HCT116 (cell line): ENCODE measurements around the gene ZNF462. TPM values are rescaled to one million over a fixed set of nuclear protein-coding genes. Genes with fewer than 3 reads are reported as not detected.
A peak's percentile ranks its signal among the peaks of the same experiment; 100 is the strongest.

Experiments
- ATAC-seq: fragments of 200-7000 bp; cut with Tn5 transposase; 2 replicates; pipeline ENCODE4 v1.9.1; 2020; ENCODE audit warnings: mild to moderate bottlenecking, moderate library complexity
- BruUV-seq: library from RNA; stranded (reverse); fragments of 400-500 nt; replicated peaks from 2 replicates; lab custom pipeline; 2021; lab: Mats Ljungman, UMichigan
- CTCF ChIA-PET: fragments of 300-600 bp; sonication (Branson Sonifier 250); formaldehyde crosslinking; loops from one replicate; lab custom pipeline; 2021; ENCODE audit warnings: antibody characterized with exemption; lab: Charles Lee
- POLR2A ChIA-PET: fragments of 300-600, 350-600 bp; sonication (Branson Sonifier 250); formaldehyde crosslinking; loops from one replicate; lab custom pipeline; 2021; ENCODE audit warnings: antibody characterized with exemption; lab: Charles Lee
- RAD21 ChIA-PET, 2 experiments: fragments of 300-600 bp; sonication (Branson Sonifier 250); formaldehyde crosslinking; loops; one replicate each; lab custom pipeline; 2023; ENCODE audit warnings: low total read pairs in 2 of 2; ENCODE audit not compliant: uncharacterized antibody in 2 of 2, unreplicated experiment in 2 of 2, low non-redundant PET in 1 of 2; lab: Charles Lee
- DNase-seq: peaks from one replicate; pipeline ENCODE4 v3.0.0-alpha.2; 2010; ENCODE audit warnings: low read depth, low spot score
- H2AFZ ChIP-seq: fragments of 200-600 bp; shearing (Covaris generic), sonication (generic); 2 replicates; pipeline ENCODE4 v1.6.1; 2017; ENCODE audit warnings: low read depth, mixed run types, mixed read lengths, antibody characterized with exemption, low read length; ENCODE audit not compliant: poor library complexity, severe bottlenecking
- H3K27ac ChIP-seq: 2 replicates; pipeline ENCODE4 v1.5.1; 2012; ENCODE audit warnings: low read depth, low read length
- H3K27me3 ChIP-seq: fragments of 200-600 bp; sonication (generic); 2 replicates; pipeline ENCODE4 v1.6.1; 2016; ENCODE audit warnings: mixed run types, low read length, mixed read lengths; ENCODE audit not compliant: insufficient read depth
- H3K36me3 ChIP-seq, 2 experiments: fragments of 200-500 bp in 1 of 2; fragments of 200-600 bp in 1 of 2; sonication (Bioruptor generic) in 1 of 2; sonication (generic) in 1 of 2; 2 replicates each; pipeline versions ENCODE4 v1.5.1 to v1.6.1; 2014 to 2016; ENCODE audit warnings: low read length in 2 of 2, inconsistent platforms in 1 of 2, mixed read lengths in 1 of 2, mixed run types in 1 of 2; ENCODE audit not compliant: insufficient read depth in 2 of 2, control insufficient read depth in 1 of 2
- H3K4me1 ChIP-seq, 2 experiments: fragments of 200-600 bp in 1 of 2; sonication (generic) in 1 of 2; 2 replicates each; pipeline versions ENCODE4 v1.5.1 to v1.6.1; 2012 to 2017; ENCODE audit warnings: low read length in 2 of 2, inconsistent platforms in 1 of 2, mild to moderate bottlenecking in 1 of 2, mixed read lengths in 1 of 2, mixed run types in 1 of 2, moderate library complexity in 1 of 2; ENCODE audit not compliant: insufficient read depth in 2 of 2, control insufficient read depth in 1 of 2
- H3K4me2 ChIP-seq: fragments of 200-600 bp; sonication (generic); 2 replicates; pipeline ENCODE4 v1.6.1; 2017; ENCODE audit warnings: mixed run types, low read length, mixed read lengths
- H3K4me3 ChIP-seq, 2 experiments: fragments of 200-600 bp in 1 of 2; sonication (generic) in 1 of 2; replicated peaks in 1 of 2; 2 replicates each; pipeline ENCODE4 v1.5.1; 2011 to 2016; ENCODE audit warnings: low read length in 2 of 2, control low read depth in 1 of 2, low read depth in 1 of 2, mild to moderate bottlenecking in 1 of 2, mixed read lengths in 1 of 2, mixed run types in 1 of 2
- H3K79me2 ChIP-seq: fragments of 200-600 bp; sonication (generic); 2 replicates; pipeline ENCODE4 v1.6.1; 2017; ENCODE audit warnings: mild to moderate bottlenecking, mixed run types, low read length, moderate library complexity, mixed read lengths; ENCODE audit not compliant: insufficient read depth
- H3K9ac ChIP-seq: fragments of 200-600 bp; sonication (generic); 2 replicates; pipeline ENCODE4 v1.6.1; 2016; ENCODE audit warnings: low read length, mixed read lengths
- H3K9me2 ChIP-seq: fragments of 200-600 bp; sonication (generic), shearing (Covaris generic); 2 replicates; pipeline ENCODE4 v1.6.1; 2017; ENCODE audit warnings: mixed run types, mild to moderate bottlenecking, moderate library complexity; ENCODE audit not compliant: insufficient read depth
- H3K9me3 ChIP-seq, 2 experiments: fragments of 200-500 bp in 1 of 2; fragments of 200-600 bp in 1 of 2; sonication (Bioruptor generic) in 1 of 2; sonication (generic) in 1 of 2; 2 replicates each; pipeline ENCODE4 v1.6.1; 2014 to 2017; ENCODE audit warnings: low read length in 2 of 2, mixed read lengths in 2 of 2, inconsistent platforms in 1 of 2, low read depth in 1 of 2, mild to moderate bottlenecking in 1 of 2, mixed run types in 1 of 2, moderate library complexity in 1 of 2; ENCODE audit not compliant: control insufficient read depth in 1 of 2, insufficient read depth in 1 of 2
- H4K20me1 ChIP-seq: fragments of 200-600 bp; sonication (generic), shearing (Covaris generic); 2 replicates; pipeline ENCODE4 v1.6.1; 2017; ENCODE audit warnings: mixed run types, mild to moderate bottlenecking, moderate library complexity; ENCODE audit not compliant: insufficient read depth
- CBX3 ChIP-seq: IDR thresholded peaks from 2 replicates; pipeline ENCODE4 v1.6.1; 2012; ENCODE audit warnings: low read depth
- CEBPB ChIP-seq: IDR thresholded peaks from 2 replicates; pipeline ENCODE4 v1.6.1; 2012; ENCODE audit warnings: low read depth
- ELF1 ChIP-seq: IDR thresholded peaks from 2 replicates; pipeline ENCODE4 v1.6.1; 2012; ENCODE audit warnings: low read depth, borderline replicate concordance
- EZH2 ChIP-seq: fragments of 200-600 bp; sonication (generic); IDR thresholded peaks from 2 replicates; pipeline ENCODE4 v1.6.1; 2017; ENCODE audit warnings: antibody characterized with exemption, mixed run types
- EZH2phosphoT487 ChIP-seq: fragments of 200-600 bp; IDR thresholded peaks from 2 replicates; pipeline ENCODE4 v1.6.1; 2018; ENCODE audit warnings: antibody characterized with exemption, borderline replicate concordance
- FOSL1 ChIP-seq: IDR thresholded peaks from 2 replicates; pipeline ENCODE4 v1.6.1; 2012; ENCODE audit warnings: low read depth
- POLR2A ChIP-seq: IDR thresholded peaks from 2 replicates; pipeline ENCODE4 v1.7.0; 2011; ENCODE audit warnings: borderline replicate concordance; ENCODE audit not compliant: insufficient read depth, insufficient read length; ENCODE audit errors: extremely low read depth
- POLR2AphosphoS5 ChIP-seq: IDR thresholded peaks from 2 replicates; pipeline ENCODE4 v1.6.1; 2011; ENCODE audit warnings: mild to moderate bottlenecking, low read depth, low read length, moderate library complexity
- SIN3A ChIP-seq: IDR thresholded peaks from 2 replicates; pipeline ENCODE4 v1.6.1; 2012; ENCODE audit warnings: low read depth
- SP1 ChIP-seq: IDR thresholded peaks from 2 replicates; pipeline ENCODE4 v1.6.1; 2012; ENCODE audit warnings: low read depth
- SRF ChIP-seq: IDR thresholded peaks from 2 replicates; pipeline ENCODE4 v1.6.1; 2012; ENCODE audit warnings: low read depth
- TCF7L2 ChIP-seq: IDR thresholded peaks from 2 replicates; pipeline ENCODE4 v1.7.0; 2011; ENCODE audit warnings: borderline replicate concordance, inconsistent platforms; ENCODE audit not compliant: insufficient read depth, insufficient read length; ENCODE audit errors: extremely low read depth
- YY1 ChIP-seq: IDR thresholded peaks from 2 replicates; pipeline ENCODE4 v1.6.1; 2011; ENCODE audit warnings: low read length, low read depth, moderate library complexity, mild to moderate bottlenecking; ENCODE audit not compliant: insufficient replicate concordance; ENCODE audit errors: extremely low read depth
- intact Hi-C: fragments of 100-400 bp; cut with micrococcal nuclease; formaldehyde crosslinking; loops from 2 replicates; pipeline ENCODE4 v1.10.0; 2022
- total RNA-seq: library from RNA; stranded (reverse); gene quantifications from one replicate; pipeline ENCODE4 v1.2.1, GENCODE V29; 2021; ENCODE audit not compliant: unreplicated experiment
- TF ChIP-seq, protein P1 (sequence below), 3 experiments: fragments of 200-600 bp in 1 of 3; sonication (generic) in 1 of 3; IDR thresholded peaks in 2 of 3; conservative IDR thresholded peaks in 1 of 3; 2 replicates each; pipeline ENCODE4 v1.5.1; 2012 to 2017; ENCODE audit warnings: low read depth in 2 of 3, low read length in 2 of 3, antibody characterized with exemption in 1 of 3, borderline replicate concordance in 1 of 3, control low read depth in 1 of 3, mild to moderate bottlenecking in 1 of 3, mixed read lengths in 1 of 3, mixed run types in 1 of 3, moderate library complexity in 1 of 3; ENCODE audit not compliant: insufficient read depth in 1 of 3
- TF ChIP-seq, protein P2 (sequence below): IDR thresholded peaks from 2 replicates; pipeline ENCODE4 v1.6.1; 2011; ENCODE audit warnings: mild to moderate bottlenecking, low read length, moderate library complexity; ENCODE audit not compliant: insufficient replicate concordance; ENCODE audit errors: extremely low read depth
- TF ChIP-seq, protein P3 (sequence below): IDR thresholded peaks from 2 replicates; pipeline ENCODE4 v1.6.1; 2012
- TF ChIP-seq, protein P4 (sequence below): IDR thresholded peaks from 2 replicates; pipeline ENCODE4 v1.6.1; 2012

Gene ZNF462
- total RNA-seq, 1 experiment from 2014 or later: 18.1 TPM

DNA sequence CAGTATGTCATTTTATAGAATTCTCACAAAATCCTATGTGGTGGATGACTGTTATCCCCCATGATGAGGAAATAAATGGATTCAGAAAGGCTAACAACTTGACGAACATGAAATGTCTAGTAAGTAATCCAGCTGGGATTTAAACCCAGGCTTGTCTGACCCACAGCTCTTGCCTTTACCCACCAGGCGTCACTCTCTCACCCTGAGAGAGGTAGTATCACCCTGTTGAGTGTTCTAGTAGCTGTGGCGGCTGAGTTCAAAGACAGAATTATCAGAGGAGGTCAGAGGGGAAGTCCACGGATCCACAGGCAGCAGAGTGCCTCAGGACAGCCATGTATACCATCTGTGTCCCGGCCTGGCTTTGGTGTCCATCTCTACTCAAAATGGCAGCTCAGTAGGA lies 113.8 kb downstream of the ZNF462 start:
- no peak for ATAC-seq
- RAD21 ChIA-PET: no interaction called here
- H3K4me2 ChIP-seq: no peak overlapping the region
- no peaks in the 10 kb centered on the region for H3K79me2 ChIP-seq
- TF ChIP-seq POLR2AphosphoS5 (no peak), SP1 (no peak), POLR2A (no peak), TCF7L2 (peak; percentile 82), CBX3 (no peak)
- TF ChIP-seq, protein P1, sequence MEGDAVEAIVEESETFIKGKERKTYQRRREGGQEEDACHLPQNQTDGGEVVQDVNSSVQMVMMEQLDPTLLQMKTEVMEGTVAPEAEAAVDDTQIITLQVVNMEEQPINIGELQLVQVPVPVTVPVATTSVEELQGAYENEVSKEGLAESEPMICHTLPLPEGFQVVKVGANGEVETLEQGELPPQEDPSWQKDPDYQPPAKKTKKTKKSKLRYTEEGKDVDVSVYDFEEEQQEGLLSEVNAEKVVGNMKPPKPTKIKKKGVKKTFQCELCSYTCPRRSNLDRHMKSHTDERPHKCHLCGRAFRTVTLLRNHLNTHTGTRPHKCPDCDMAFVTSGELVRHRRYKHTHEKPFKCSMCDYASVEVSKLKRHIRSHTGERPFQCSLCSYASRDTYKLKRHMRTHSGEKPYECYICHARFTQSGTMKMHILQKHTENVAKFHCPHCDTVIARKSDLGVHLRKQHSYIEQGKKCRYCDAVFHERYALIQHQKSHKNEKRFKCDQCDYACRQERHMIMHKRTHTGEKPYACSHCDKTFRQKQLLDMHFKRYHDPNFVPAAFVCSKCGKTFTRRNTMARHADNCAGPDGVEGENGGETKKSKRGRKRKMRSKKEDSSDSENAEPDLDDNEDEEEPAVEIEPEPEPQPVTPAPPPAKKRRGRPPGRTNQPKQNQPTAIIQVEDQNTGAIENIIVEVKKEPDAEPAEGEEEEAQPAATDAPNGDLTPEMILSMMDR (IDR thresholded peaks at IDR 0.05 in 2 of 3, conservative IDR thresholded peaks at IDR 0.05 in 1 of 3; ENCODE audit: borderline replicate concordance in 1 of 3, insufficient read depth in 1 of 3, low read depth in 2 of 3, low read length in 2 of 3): 0 out of 6 replicates have a peak, but pooled peaks of 1 of the 3 experiments have one; percentile 9
- TF ChIP-seq, all 23 proteins: peak for 2
- POLR2A ChIA-PET: no interaction called here
- BruUV-seq: no TSS peak
- Histone ChIP-seq H2AFZ (no peak overlapping the region), H3K4me3 (no peak overlapping the region), H3K9me3 (no peaks in the 10 kb centered on the region), H3K27ac (no peak overlapping the region), H3K4me1 (no peaks in the 10 kb centered on the region), H4K20me1 (no peaks in the 10 kb centered on the region), H3K9me2 (no peaks in the 10 kb centered on the region), H3K9ac (no peak overlapping the region), H3K27me3 (no peaks in the 10 kb centered on the region), H3K36me3 (peaks cover 0 to 4% of the 10 kb centered on the region in 2 experiments; a peak in 2 of 4 replicates)
- CTCF ChIA-PET: no interaction called here
- DNase-seq: no peak
- intact Hi-C loops: no loop called here

DNA sequence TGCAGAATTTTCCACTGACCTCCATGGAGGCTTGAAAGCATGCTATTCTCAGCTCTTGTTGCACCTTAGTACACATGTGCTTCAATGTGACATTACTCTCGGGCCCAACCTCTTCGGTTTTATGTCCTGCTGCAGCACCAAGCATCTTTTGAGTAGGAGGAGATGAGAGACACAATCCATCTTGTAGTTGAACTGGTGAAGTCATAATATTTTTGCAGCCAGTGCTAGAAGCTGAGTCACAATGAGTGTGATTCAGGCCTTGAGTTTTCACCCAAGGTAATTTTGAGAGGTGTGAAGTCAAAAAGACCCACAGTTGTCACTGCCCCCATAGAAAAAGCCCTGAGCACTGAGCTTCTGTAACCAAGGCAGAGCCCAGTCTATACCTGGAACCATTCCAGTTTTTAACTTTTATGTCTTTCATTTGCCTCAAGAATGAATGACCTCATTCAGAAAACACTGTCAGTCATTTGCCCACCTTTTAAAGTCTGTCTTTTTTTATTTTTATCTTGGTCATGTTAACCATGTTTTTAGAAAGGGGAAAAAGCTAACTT lies 117.7 kb downstream of the ZNF462 start:
- no TSS peak for BruUV-seq
- TF ChIP-seq POLR2AphosphoS5: no peak
- TF ChIP-seq YY1: no peak
- TF ChIP-seq, protein P2, sequence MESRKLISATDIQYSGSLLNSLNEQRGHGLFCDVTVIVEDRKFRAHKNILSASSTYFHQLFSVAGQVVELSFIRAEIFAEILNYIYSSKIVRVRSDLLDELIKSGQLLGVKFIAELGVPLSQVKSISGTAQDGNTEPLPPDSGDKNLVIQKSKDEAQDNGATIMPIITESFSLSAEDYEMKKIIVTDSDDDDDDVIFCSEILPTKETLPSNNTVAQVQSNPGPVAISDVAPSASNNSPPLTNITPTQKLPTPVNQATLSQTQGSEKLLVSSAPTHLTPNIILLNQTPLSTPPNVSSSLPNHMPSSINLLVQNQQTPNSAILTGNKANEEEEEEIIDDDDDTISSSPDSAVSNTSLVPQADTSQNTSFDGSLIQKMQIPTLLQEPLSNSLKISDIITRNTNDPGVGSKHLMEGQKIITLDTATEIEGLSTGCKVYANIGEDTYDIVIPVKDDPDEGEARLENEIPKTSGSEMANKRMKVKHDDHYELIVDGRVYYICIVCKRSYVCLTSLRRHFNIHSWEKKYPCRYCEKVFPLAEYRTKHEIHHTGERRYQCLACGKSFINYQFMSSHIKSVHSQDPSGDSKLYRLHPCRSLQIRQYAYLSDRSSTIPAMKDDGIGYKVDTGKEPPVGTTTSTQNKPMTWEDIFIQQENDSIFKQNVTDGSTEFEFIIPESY: no peak
- no peak for TF ChIP-seq CEBPB
- TF ChIP-seq SP1: no peak
- no peak for TF ChIP-seq FOSL1
- TF ChIP-seq SRF: no peak
- no peak for TF ChIP-seq CBX3
- no peak for TF ChIP-seq EZH2phosphoT487
- no peak for TF ChIP-seq ELF1
- no peak for TF ChIP-seq EZH2
- no peak for TF ChIP-seq SIN3A
- TF ChIP-seq, protein P3, sequence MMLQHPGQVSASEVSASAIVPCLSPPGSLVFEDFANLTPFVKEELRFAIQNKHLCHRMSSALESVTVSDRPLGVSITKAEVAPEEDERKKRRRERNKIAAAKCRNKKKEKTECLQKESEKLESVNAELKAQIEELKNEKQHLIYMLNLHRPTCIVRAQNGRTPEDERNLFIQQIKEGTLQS: no peak
- TF ChIP-seq, protein P4, sequence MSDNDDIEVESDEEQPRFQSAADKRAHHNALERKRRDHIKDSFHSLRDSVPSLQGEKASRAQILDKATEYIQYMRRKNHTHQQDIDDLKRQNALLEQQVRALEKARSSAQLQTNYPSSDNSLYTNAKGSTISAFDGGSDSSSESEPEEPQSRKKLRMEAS: no peak
- no peak overlapping the region for H2AFZ ChIP-seq
- H3K4me2 ChIP-seq: no peak overlapping the region
- intact Hi-C loops: no loop called here
- ATAC-seq (no peak), DNase-seq (no peak)
- no peaks in the 10 kb centered on the region for H3K79me2 ChIP-seq
- H3K27me3 ChIP-seq: no peaks in the 10 kb centered on the region
- POLR2A ChIA-PET: no interaction called here
- CTCF ChIA-PET: no interaction called here
- no peaks in the 10 kb centered on the region for H3K9me3 ChIP-seq
- RAD21 ChIA-PET: no interaction called here
- no peak overlapping the region for H3K4me3 ChIP-seq
- H3K9ac ChIP-seq: no peak overlapping the region
- H3K36me3 ChIP-seq: no peaks in the 10 kb centered on the region; a peak in 1 of 4 replicates
- no peaks in the 10 kb centered on the region for H4K20me1 ChIP-seq
- no peaks in the 10 kb centered on the region for H3K4me1 ChIP-seq
- H3K27ac ChIP-seq: no peak overlapping the region
- no peaks in the 10 kb centered on the region for H3K9me2 ChIP-seq
